HG03139 (cell line): ENCODE results near the gene RB1.

Experiments
- ATAC-seq: cut with Tn5 transposase; IDR thresholded peaks from one replicate; pipeline ENCODE4 v1.9.1; 2021; ENCODE audit not compliant: unreplicated experiment

The RB1 gene

GRCh38 chr13:48526286-48526685, 222.7 kb downstream of the RB1 start:
- ATAC-seq: no peak

- ATAC-seq: no peak
Observed at GRCh38 chr13:48527955-48528354, 224.4 kb downstream of the RB1 start.

GRCh38 chr13:48528720-48529119, 225.2 kb downstream of the RB1 start:
- no peak for ATAC-seq

- no peak for ATAC-seq
Observed at GRCh38 chr13:48530833-48531232, 227.3 kb downstream of the RB1 start.
